Astrocyte of the cerebellum (primary cell): Measurements from ENCODE around the gene ETF1.

Experiments used
- DNase-seq: peaks from one replicate; pipeline ENCODE4 v3.0.0-alpha.2; 2011; ENCODE audit warnings: low read depth
- H3K4me3 ChIP-seq: 2 replicates; pipeline ENCODE4 v1.5.1; 2011; ENCODE audit warnings: mild to moderate bottlenecking, low read depth, low read length, moderate library complexity
- in situ Hi-C: cut with HindIII; loops from 2 replicates; pipeline ENCODE4 v1.10.0; 2017; ENCODE audit warnings: low sequenced_read_pairs
- TF ChIP-seq, protein P1 (sequence below): IDR thresholded peaks from 2 replicates; pipeline ENCODE4 v1.5.1; 2012; ENCODE audit warnings: low read length, low read depth, moderate library complexity, mild to moderate bottlenecking; ENCODE audit errors: missing control alignments

ETF1 gene

DNA sequence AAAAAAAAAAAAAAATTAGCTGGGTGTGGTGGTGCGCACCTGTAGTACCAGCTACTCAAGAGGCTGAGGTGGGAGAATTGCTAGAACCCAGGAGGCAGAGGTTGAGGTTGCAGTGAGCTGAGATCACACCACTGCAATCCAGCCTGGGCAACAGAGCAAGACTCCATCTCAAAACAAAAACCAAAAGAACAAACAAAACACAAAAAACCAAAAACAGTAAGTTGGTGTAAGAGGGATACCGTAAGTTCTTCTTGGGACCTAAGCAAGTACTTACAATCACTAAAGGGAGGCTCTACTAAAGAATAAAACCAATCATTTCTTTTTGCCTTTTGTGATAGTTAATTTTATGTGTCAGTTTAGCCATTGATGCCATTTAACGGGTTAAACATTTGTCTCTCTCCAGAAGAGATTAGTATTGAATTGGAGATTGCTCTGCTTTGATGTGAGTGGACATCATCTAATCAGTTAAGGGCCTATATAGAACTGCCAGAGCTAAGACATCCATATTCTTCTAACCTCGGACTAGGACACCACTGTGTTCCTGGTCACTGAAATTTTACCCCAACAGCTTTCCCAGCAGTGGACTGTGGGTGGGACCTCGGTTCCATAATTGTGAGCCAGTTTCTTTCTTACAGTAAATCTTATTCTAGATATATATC is 10.5 kb upstream of the ETF1 start:
- no peak overlapping the region for H3K4me3 ChIP-seq
- no peak for DNase-seq
- TF ChIP-seq, protein P1, sequence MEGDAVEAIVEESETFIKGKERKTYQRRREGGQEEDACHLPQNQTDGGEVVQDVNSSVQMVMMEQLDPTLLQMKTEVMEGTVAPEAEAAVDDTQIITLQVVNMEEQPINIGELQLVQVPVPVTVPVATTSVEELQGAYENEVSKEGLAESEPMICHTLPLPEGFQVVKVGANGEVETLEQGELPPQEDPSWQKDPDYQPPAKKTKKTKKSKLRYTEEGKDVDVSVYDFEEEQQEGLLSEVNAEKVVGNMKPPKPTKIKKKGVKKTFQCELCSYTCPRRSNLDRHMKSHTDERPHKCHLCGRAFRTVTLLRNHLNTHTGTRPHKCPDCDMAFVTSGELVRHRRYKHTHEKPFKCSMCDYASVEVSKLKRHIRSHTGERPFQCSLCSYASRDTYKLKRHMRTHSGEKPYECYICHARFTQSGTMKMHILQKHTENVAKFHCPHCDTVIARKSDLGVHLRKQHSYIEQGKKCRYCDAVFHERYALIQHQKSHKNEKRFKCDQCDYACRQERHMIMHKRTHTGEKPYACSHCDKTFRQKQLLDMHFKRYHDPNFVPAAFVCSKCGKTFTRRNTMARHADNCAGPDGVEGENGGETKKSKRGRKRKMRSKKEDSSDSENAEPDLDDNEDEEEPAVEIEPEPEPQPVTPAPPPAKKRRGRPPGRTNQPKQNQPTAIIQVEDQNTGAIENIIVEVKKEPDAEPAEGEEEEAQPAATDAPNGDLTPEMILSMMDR, result no peak
- in situ Hi-C loops, result no loop called here

DNA sequence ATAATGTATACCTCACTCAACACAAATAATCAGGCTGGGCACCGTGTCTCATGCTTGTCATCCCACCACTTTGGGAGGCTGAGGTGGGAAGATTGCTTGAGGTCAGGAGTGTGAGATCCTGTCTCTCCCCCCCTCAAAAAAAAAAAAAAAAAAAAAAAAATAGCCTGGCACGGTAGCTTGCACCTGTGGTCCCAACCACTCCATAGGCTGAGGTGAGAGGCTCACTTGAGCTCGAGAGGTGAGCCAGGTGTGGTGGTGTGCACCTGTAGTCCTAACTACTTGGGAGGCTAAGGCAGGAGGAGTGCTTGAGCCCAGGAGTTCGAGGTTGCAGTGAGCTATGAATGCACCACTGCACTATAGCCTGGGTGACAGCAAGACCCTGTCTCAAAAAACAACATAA is 9.6 kb upstream of the ETF1 start:
- DNase-seq, result no peak
- no peak overlapping the region for H3K4me3 ChIP-seq
- in situ Hi-C loops, result no loop called here
- TF ChIP-seq, protein P1, result no peak

DNA sequence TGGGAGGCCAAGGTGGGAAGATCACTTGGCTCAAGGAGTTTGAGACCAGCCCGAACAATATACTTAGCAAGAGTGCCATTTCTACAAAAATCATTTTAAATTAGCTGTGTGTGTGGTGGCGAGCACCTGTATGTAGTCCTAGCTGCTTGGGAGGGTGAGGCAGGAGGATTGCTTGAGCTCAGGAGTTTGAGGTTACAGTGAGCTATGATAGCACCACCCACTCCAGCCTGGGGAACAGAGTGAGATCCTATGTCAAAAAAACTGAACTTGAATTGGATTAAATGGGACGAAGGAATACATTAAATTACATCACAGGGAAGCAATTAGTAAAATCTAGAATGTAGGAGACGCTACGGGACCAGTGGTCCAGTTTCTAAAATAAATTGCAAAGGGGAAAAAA is 6.4 kb upstream of the ETF1 start:
- no peak for DNase-seq
- TF ChIP-seq, protein P1, result no peak
- in situ Hi-C loops, result no loop called here
- no peak overlapping the region for H3K4me3 ChIP-seq

GRCh38 chr5:138545919-138546562 is 3.0 kb upstream of the ETF1 start:
- no peak for DNase-seq
- in situ Hi-C loops, result no loop called here
- H3K4me3 ChIP-seq, result no peak overlapping the region
- TF ChIP-seq, protein P1, result no peak

DNA sequence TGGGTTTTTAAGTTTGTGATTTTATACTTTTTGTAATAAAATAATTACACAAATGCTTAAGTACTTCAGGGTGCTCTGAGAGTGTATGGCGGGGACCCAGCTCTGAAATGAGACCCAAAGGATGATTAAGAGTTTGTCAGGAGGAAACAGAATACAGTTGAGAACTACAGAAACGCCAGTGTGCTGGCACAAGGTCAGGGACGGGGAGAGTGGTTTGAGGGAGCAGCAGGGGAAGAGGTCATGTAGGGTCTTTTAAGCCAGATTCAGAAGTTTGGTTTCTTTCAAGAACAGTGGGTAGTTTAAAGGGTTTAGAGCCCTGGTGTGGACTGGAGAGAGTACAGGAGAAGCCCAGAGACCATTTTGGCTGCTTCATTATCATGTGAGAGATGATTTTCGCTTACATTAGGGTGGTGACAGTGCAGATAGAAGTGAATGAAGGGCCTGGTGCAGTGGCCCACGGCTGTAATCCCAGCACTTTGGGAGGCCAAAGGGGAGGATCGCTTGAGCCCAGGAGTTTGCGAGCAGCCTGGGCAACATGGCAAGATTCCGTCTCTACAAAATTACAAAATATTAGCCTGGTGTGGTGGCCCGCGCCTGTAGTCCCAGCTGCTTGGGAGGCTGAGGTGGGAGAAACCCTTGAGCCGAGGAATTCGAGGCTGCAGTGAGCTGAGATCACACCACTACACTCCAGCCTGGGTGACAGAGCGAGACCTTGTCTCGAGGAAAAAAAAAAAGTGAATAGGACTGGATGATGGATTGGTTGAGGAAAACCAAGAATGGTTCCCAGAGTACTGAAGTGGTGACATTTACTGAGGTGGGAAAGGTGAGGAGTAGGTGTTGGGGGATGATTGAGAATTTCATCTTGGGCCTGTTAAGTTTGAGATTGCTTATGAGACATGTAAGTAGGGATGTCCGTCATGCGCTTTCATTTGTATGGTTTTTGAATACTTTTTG is 1.4 kb upstream of the ETF1 start:
- peak overlapping the region; percentile 74 for H3K4me3 ChIP-seq
- in situ Hi-C loops, result no loop called here
- TF ChIP-seq, protein P1, result no peak
- no peak for DNase-seq

- TF ChIP-seq, protein P1, result no peak
- in situ Hi-C loops, result no loop called here
- H3K4me3 ChIP-seq, result peak overlapping the region; percentile 74
- DNase-seq, result no peak
Measured at GRCh38 chr5:138543730-138544104, 681 bp upstream of the ETF1 start.
